Measurements from ENCODE around the gene CAMTA1.

Gene CAMTA1

GRCh38 chr1:7507285-7508019, 722.2 kb downstream of the CAMTA1 start:
- H3K9me3 ChIP-seq (ENCODE audit: low read length): no peaks in the 10 kb centered on the region
- H3K4me3 ChIP-seq (ENCODE audit: low read depth in 1 of 2, low read length in 2 of 2): no peak overlapping the region
- H3K27me3 ChIP-seq (ENCODE audit: control insufficient read depth in 1 of 2, insufficient read depth in 2 of 2, low read length in 2 of 2): no peaks in the 10 kb centered on the region
- H3K4me1 ChIP-seq (ENCODE audit: insufficient read depth, low read length): peaks cover 19% of the 10 kb centered on the region
- no peak overlapping the region for H3K27ac ChIP-seq (ENCODE audit: low read depth, low read length)
- no peaks in the 10 kb centered on the region for H3K36me3 ChIP-seq (ENCODE audit: insufficient read depth, low read length)
- H3K9ac ChIP-seq (ENCODE audit: low read length): no peak overlapping the region

GRCh38 chr1:7508052-7508933, 723.0 kb downstream of the CAMTA1 start:
- H3K4me1 ChIP-seq (ENCODE audit: insufficient read depth, low read length): peaks cover 19% of the 10 kb centered on the region
- H3K27me3 ChIP-seq (ENCODE audit: control insufficient read depth in 1 of 2, insufficient read depth in 2 of 2, low read length in 2 of 2): no peaks in the 10 kb centered on the region
- H3K4me3 ChIP-seq (ENCODE audit: low read depth in 1 of 2, low read length in 2 of 2): no peak overlapping the region
- no peak overlapping the region for H3K9ac ChIP-seq (ENCODE audit: low read length)
- H3K27ac ChIP-seq (ENCODE audit: low read depth, low read length): no peak overlapping the region
- no peaks in the 10 kb centered on the region for H3K9me3 ChIP-seq (ENCODE audit: low read length)
- no peaks in the 10 kb centered on the region for H3K36me3 ChIP-seq (ENCODE audit: insufficient read depth, low read length)

- Histone ChIP-seq H3K27ac (ENCODE audit: low read depth, low read length) (no peak overlapping the region), H3K4me1 (ENCODE audit: insufficient read depth, low read length) (peaks cover 19% of the 10 kb centered on the region), H3K36me3 (ENCODE audit: insufficient read depth, low read length) (no peaks in the 10 kb centered on the region), H3K4me3 (ENCODE audit: low read depth in 1 of 2, low read length in 2 of 2) (no peak overlapping the region), H3K27me3 (ENCODE audit: control insufficient read depth in 1 of 2, insufficient read depth in 2 of 2, low read length in 2 of 2) (no peaks in the 10 kb centered on the region), H3K9ac (ENCODE audit: low read length) (no peak overlapping the region), H3K9me3 (ENCODE audit: low read length) (no peaks in the 10 kb centered on the region)
These were observed 723.8 kb downstream of the CAMTA1 start for GRCh38 chr1:7508934-7509519.

GRCh38 chr1:7509598-7509997, 724.3 kb downstream of the CAMTA1 start:
- H3K27ac ChIP-seq (ENCODE audit: low read depth, low read length): no peak overlapping the region
- H3K9me3 ChIP-seq (ENCODE audit: low read length): no peaks in the 10 kb centered on the region
- H3K4me1 ChIP-seq (ENCODE audit: insufficient read depth, low read length): peaks cover 19% of the 10 kb centered on the region
- no peak overlapping the region for H3K9ac ChIP-seq (ENCODE audit: low read length)
- H3K27me3 ChIP-seq (ENCODE audit: control insufficient read depth in 1 of 2, insufficient read depth in 2 of 2, low read length in 2 of 2): no peaks in the 10 kb centered on the region
- H3K4me3 ChIP-seq (ENCODE audit: low read depth in 1 of 2, low read length in 2 of 2): no peak overlapping the region
- H3K36me3 ChIP-seq (ENCODE audit: insufficient read depth, low read length): no peaks in the 10 kb centered on the region

- Histone ChIP-seq H3K9ac (ENCODE audit: low read length) (no peak overlapping the region), H3K36me3 (ENCODE audit: insufficient read depth, low read length) (no peaks in the 10 kb centered on the region), H3K9me3 (ENCODE audit: low read length) (no peaks in the 10 kb centered on the region), H3K4me3 (ENCODE audit: low read depth in 1 of 2, low read length in 2 of 2) (no peak overlapping the region), H3K4me1 (ENCODE audit: insufficient read depth, low read length) (peaks cover 19% of the 10 kb centered on the region), H3K27ac (ENCODE audit: low read depth, low read length) (no peak overlapping the region), H3K27me3 (ENCODE audit: control insufficient read depth in 1 of 2, insufficient read depth in 2 of 2, low read length in 2 of 2) (no peaks in the 10 kb centered on the region)
These were observed 725.2 kb downstream of the CAMTA1 start for GRCh38 chr1:7510389-7510931.

GRCh38 chr1:7511381-7511780, 726.1 kb downstream of the CAMTA1 start:
- Histone ChIP-seq H3K27ac (ENCODE audit: low read depth, low read length) (no peak overlapping the region), H3K27me3 (ENCODE audit: control insufficient read depth in 1 of 2, insufficient read depth in 2 of 2, low read length in 2 of 2) (no peaks in the 10 kb centered on the region), H3K4me1 (ENCODE audit: insufficient read depth, low read length) (peaks cover 19% of the 10 kb centered on the region), H3K9ac (ENCODE audit: low read length) (no peak overlapping the region), H3K9me3 (ENCODE audit: low read length) (no peaks in the 10 kb centered on the region), H3K4me3 (ENCODE audit: low read depth in 1 of 2, low read length in 2 of 2) (no peak overlapping the region), H3K36me3 (ENCODE audit: insufficient read depth, low read length) (no peaks in the 10 kb centered on the region)

GRCh38 chr1:7513081-7513480, 727.8 kb downstream of the CAMTA1 start:
- Histone ChIP-seq H3K9me3 (ENCODE audit: low read length) (no peaks in the 10 kb centered on the region), H3K27me3 (ENCODE audit: control insufficient read depth in 1 of 2, insufficient read depth in 2 of 2, low read length in 2 of 2) (no peaks in the 10 kb centered on the region), H3K36me3 (ENCODE audit: insufficient read depth, low read length) (no peaks in the 10 kb centered on the region), H3K4me3 (ENCODE audit: low read depth in 1 of 2, low read length in 2 of 2) (no peak overlapping the region), H3K9ac (ENCODE audit: low read length) (no peak overlapping the region), H3K27ac (ENCODE audit: low read depth, low read length) (no peak overlapping the region), H3K4me1 (ENCODE audit: insufficient read depth, low read length) (peaks cover 16% of the 10 kb centered on the region)

GRCh38 chr1:7515175-7515574, 729.9 kb downstream of the CAMTA1 start:
- H3K9ac ChIP-seq (ENCODE audit: low read length): no peak overlapping the region
- H3K4me3 ChIP-seq (ENCODE audit: low read depth in 1 of 2, low read length in 2 of 2): no peak overlapping the region
- no peaks in the 10 kb centered on the region for H3K4me1 ChIP-seq (ENCODE audit: insufficient read depth, low read length)
- peaks cover 0 to 6% of the 10 kb centered on the region in 2 donors for H3K27me3 ChIP-seq (ENCODE audit: control insufficient read depth in 1 of 2, insufficient read depth in 2 of 2, low read length in 2 of 2)
- no peak overlapping the region for H3K27ac ChIP-seq (ENCODE audit: low read depth, low read length)
- no peaks in the 10 kb centered on the region for H3K36me3 ChIP-seq (ENCODE audit: insufficient read depth, low read length)
- no peaks in the 10 kb centered on the region for H3K9me3 ChIP-seq (ENCODE audit: low read length)

GRCh38 chr1:7515904-7516303, 730.6 kb downstream of the CAMTA1 start:
- no peaks in the 10 kb centered on the region for H3K9me3 ChIP-seq (ENCODE audit: low read length)
- peaks cover 0 to 6% of the 10 kb centered on the region in 2 donors for H3K27me3 ChIP-seq (ENCODE audit: control insufficient read depth in 1 of 2, insufficient read depth in 2 of 2, low read length in 2 of 2)
- no peak overlapping the region for H3K27ac ChIP-seq (ENCODE audit: low read depth, low read length)
- H3K4me1 ChIP-seq (ENCODE audit: insufficient read depth, low read length): no peaks in the 10 kb centered on the region
- H3K9ac ChIP-seq (ENCODE audit: low read length): no peak overlapping the region
- no peaks in the 10 kb centered on the region for H3K36me3 ChIP-seq (ENCODE audit: insufficient read depth, low read length)
- no peak overlapping the region for H3K4me3 ChIP-seq (ENCODE audit: low read depth in 1 of 2, low read length in 2 of 2)

GRCh38 chr1:7516341-7516740, 731.1 kb downstream of the CAMTA1 start:
- Histone ChIP-seq H3K36me3 (ENCODE audit: insufficient read depth, low read length) (no peaks in the 10 kb centered on the region), H3K27me3 (ENCODE audit: control insufficient read depth in 1 of 2, insufficient read depth in 2 of 2, low read length in 2 of 2) (peaks cover 0 to 6% of the 10 kb centered on the region in 2 donors), H3K9me3 (ENCODE audit: low read length) (no peaks in the 10 kb centered on the region), H3K27ac (ENCODE audit: low read depth, low read length) (no peak overlapping the region), H3K4me3 (ENCODE audit: low read depth in 1 of 2, low read length in 2 of 2) (no peak overlapping the region), H3K9ac (ENCODE audit: low read length) (no peak overlapping the region), H3K4me1 (ENCODE audit: insufficient read depth, low read length) (no peaks in the 10 kb centered on the region)

- no peak overlapping the region for H3K27ac ChIP-seq (ENCODE audit: low read depth, low read length)
- H3K27me3 ChIP-seq (ENCODE audit: control insufficient read depth in 1 of 2, insufficient read depth in 2 of 2, low read length in 2 of 2): peaks cover 0 to 6% of the 10 kb centered on the region in 2 donors
- no peaks in the 10 kb centered on the region for H3K4me1 ChIP-seq (ENCODE audit: insufficient read depth, low read length)
- H3K9me3 ChIP-seq (ENCODE audit: low read length): no peaks in the 10 kb centered on the region
- H3K36me3 ChIP-seq (ENCODE audit: insufficient read depth, low read length): no peaks in the 10 kb centered on the region
- H3K9ac ChIP-seq (ENCODE audit: low read length): no peak overlapping the region
- H3K4me3 ChIP-seq (ENCODE audit: low read depth in 1 of 2, low read length in 2 of 2): no peak overlapping the region
These were observed 731.7 kb downstream of the CAMTA1 start for GRCh38 chr1:7516929-7517328.

All from muscle layer of colon (tissue), 2 donors.